HG03097 (cell line): Measurements from ENCODE around the gene ZNG1A.
"Not testable (repeated sequence)": the region's sequence is repeated elsewhere in the genome, so short reads cannot be mapped to it uniquely, and the experiment has no call there.

ENCODE experiments used
- ATAC-seq: cut with Tn5 transposase; IDR thresholded peaks from one replicate; pipeline ENCODE4 v1.9.1; 2021; ENCODE audit not compliant: unreplicated experiment, low FRiP score

Gene ZNG1A

DNA sequence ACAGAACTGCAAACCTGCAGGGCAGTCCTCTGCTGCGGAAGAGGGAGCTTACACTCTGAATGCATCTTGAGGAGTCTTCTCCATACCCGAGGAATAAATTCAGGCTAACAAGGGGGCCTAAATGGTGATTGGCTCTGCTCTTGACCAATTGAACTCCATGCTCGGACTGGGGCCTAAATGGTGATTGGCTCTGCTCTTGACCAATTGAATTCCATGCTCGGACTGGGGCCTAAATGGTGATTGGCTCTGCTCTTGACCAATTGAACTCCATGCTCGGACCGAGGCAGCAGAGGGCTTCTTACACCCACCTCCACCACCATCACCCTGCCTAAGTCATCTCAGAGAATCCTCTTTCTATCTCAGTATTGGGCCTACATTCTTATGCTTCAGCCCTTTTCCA is 79.0 kb downstream of the ZNG1A start:
- ATAC-seq, result not testable (repeated sequence)

DNA sequence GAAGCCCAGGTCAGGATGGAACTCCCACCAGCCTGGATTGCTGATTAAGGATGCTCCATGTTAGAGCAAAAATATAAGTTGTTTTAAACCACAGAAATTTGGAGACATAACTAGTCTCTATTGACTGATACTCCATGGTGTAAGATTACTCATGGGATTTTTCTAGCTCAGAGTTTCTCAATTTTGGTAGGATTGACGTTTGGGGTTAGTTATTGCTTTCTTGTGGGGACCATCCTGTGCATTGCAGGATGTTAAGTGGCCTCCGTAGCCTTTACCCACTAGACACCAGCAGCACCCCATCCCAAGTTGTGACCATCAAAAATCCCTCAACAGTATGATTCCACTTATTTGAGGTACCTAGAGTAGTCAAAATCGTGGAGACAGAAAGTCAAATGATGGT is 80.1 kb downstream of the ZNG1A start:
- not testable (repeated sequence) for ATAC-seq

DNA sequence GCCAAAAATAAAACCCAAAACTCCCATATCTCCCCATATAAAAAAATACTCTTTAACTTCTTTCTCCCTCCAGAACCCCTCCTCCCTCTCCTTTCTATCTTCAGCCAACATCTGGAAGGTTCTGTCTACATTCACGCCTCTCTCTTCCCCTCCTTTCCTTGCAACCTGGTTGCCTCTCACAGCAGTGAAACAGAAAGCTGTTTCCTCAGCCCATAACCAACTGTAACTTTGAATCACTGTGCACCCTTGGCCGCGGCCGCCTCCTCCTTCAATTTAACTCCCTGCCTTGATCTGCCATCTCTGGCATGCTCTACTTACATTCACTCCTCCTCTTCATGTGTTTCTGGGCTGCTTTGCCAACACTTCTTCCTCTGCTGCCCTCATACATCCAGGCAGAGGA is 83.9 kb downstream of the ZNG1A start:
- not testable (repeated sequence) for ATAC-seq

DNA sequence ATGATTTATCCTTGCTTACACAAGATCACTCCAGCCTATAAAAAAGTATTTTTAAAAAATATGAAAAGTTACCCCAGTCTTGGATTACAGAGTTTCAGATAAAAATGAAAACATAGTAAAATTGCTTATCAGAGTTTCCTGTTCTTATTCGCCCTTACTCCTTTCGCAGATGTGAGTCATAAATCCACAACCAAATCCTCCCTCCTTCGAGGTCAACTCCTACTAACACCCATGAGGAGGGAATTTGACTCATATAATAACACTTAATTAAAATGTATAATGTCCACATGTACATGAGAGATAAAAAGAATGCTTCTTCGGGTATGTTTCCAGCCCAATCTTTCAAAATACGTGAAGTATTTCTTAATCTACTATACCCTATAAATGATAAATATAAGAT is 84.5 kb downstream of the ZNG1A start:
- ATAC-seq, result not testable (repeated sequence)

DNA sequence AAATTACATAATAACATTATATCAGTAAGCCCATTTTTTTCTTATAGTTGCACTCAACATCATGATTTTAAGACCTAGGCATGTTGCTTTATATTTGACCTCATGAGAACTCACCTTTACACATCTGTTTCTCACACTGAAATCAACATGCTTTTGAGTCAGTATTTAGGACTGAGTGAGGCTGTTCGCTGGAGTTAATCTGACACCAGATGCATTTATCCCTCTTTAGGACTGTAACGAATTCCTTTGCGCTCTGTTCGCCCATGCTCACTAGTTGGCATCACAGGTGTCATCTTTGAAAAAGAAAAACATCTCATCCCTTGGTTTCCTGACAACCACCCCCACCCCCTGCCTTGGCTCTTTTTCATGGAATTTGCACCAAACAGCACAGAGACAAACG is 84.9 kb downstream of the ZNG1A start:
- ATAC-seq, result not testable (repeated sequence)

DNA sequence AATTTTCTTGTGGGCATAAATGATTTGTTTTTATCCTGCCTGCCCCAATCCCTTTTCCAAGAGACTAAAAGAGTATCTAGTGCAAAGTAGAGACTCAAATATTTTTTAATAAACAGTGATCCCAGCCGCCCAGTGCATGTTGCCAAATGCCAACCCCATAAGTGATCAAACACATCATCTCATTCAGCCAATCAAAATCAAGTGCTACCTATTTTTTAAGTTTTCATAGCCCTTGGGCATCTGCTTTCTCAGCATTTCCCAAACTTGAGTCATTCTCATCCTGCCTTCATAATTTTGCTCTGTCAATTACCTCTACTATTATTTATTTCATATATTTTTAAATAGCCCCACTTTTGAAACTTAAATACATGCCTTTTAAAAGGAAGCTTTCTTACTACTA is 88.0 kb downstream of the ZNG1A start:
- ATAC-seq, result not testable (repeated sequence)

DNA sequence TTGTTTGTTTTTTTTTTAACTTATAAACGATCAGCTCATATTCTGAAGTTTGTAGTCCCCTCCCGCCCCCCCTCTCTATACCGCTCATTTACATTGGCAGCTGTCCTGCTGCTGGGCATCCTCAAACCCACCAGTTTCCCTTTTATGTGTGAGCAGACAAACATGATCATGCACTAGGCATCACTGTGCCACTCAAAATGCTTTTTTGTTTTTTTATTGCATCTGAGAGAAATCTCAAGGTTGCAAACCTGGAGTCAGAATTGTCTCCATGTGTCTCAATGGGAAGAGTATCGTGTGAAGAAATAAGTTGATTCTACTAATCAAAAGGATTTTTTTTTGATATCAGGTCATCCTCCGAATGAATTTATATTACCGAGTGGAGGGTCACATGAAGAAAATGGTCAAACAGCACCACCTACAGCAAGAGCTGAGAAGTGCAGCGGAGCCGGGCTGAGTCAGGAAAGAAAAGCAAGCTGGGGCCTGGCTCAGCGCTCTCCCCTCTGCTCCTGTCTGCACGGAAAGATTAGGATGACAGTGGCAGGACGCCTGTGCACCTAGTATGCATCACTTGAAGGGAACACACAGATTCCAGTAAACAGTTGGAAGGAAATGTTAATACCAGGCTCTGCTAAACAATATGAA is 90.3 kb downstream of the ZNG1A start:
- peak; percentile 71 for ATAC-seq

DNA sequence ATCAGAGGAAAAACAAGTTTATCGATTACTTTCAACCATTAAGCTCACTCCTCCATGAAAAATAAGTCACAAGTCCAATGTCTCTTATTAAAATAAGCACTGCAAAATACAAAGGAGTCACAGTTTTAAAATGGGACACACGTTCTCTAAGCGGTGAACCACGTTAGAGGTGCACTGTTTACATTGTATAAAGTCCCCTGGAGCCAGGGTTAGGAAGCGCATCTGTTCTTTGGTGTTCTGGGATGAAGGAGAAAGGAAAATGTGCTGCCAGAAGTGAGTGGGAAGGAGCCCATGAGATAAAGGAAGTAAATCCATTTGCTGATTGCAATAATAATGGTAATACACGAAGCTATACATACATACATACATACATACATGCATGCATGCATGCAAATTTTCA is 91.0 kb downstream of the ZNG1A start:
- ATAC-seq, result not testable (repeated sequence)

DNA sequence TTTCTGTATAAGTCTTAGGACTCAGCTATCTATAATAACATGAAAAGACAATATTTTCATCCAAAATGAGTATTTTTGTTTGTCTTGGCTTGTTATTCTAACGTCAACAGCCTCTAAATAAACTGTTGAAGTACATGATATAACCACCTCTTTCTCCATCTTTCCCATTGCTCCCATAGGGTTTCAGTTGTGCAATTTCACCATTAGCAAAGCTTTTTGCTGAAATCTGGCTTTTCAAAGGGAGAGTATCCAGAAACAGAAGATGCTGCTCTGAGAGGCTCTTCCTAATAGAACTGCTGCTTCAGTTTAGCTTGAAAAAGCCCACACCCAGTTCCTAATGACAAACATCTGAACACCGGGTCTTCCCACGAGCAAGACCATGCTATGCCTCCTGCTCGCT is 91.8 kb downstream of the ZNG1A start:
- not testable (repeated sequence) for ATAC-seq

DNA sequence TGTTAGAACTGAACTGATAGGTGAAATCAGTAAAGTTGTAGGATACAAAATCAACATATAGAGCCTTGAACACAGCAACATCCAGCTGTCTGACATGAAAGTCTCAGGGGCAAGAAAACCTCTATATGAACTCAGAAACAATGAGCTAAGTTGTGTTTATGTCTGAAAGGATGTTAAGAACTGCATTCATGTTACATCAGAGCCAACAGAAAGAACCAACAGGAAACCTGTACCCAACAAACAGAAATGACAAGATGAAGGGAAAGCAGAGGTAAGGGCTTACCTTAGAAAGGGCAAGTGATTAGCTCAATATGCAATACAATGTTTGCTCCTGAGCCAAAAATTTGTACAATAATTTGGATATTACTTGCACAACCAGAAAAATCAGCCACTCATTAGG is 92.2 kb downstream of the ZNG1A start:
- ATAC-seq, result not testable (repeated sequence)

DNA sequence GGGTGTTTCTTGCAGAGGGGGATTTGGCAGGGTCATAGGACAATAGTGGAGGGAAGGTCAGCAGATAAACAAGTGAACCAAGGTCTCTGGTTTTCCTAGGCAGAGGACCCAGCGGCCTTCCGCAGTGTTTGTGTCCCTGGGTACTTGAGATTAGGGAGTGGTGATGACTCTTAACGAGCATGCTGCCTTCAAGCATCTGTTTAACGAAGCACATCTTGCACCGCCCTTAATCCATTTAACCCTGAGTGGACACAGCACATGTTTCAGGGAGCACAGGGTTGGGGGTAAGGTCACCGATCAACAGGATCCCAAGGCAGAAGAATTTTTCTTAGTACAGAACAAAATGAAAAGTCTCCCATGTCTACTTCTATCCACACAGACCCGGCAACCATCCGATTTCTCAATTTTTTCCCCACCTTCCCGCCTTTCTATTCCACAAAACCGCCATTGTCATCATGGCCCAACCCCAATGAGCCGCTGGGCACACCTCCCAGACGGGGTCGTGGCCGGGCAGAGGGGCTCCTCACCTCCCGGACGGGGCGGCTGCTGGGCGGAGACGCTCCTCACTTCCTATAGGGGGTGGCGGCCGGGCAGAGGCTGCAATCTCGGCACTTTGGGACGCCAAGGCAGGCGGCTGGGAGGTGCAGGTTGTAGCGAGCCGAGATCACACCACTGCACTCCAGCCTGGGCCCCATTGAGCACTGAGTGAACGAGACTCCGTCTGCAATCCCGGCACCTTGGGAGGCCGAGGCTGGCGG is 95.7 kb downstream of the ZNG1A start:
- not testable (repeated sequence) for ATAC-seq

DNA sequence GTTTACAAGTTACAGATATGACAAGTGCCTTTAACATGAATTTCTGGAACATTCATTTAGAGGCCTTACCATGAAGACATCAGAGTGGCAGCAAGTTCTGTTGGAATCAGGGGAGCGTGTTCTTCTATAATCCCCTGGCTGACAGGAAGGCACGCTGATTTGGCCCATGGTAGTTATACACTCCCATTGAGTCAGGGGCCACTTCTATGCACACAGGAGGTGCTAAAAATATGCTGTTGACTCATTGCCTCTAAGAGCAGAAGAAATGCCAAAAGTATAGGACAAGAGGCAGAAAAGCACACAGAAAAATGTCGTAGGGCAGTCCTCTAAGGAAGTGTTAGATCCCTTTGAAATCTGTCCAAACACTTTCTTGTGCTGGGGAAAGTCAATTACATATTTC is 100.5 kb downstream of the ZNG1A start:
- not testable (repeated sequence) for ATAC-seq

DNA sequence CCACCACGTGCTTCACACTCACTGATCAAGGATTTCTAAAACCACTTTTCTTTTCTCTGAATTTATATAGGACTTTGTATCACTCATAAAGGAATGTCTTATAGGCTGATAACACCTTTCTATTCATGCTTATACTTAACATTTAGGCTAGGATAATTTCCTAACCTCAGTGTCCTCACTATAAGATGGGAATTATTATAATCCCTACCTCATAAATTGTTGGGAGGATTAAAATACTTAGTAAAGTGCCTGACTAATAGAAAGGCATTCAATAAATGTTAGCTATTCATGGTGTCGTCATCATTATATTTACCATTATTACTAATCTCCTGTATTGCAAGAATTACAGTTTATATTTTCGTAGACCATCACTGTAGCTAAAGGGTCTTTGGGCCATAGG is 102.5 kb downstream of the ZNG1A start:
- ATAC-seq, result not testable (repeated sequence)

DNA sequence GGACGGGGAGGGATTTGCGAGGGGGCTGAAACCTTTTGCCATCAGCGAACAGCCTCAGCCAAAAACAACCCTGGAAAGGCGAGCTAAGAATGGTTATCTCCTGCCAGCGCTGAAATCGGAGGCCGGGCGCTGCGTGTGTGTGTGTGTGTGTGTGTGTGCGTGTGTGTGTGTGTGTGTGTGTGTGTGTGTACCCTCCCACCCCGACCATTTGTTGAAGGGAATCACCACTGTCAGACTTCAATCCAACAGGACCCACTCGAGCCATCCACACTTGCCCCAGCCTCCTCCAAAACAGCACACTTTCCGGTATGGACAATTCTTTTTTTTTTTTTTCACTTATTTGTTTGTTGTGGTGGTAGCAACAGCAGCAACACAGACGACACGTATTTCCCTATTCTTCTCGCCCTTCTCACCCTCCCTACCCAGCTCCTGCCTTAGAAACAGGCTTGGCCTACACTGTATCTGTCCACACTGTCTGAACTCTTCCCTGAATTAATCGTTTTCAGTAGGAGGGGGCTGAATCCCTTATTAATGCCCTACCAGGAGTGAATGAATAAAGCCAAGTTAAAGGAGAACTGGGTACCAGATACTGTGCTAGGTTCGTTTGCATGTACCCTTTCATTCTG is 104.8 kb downstream of the ZNG1A start:
- not testable (repeated sequence) for ATAC-seq

DNA sequence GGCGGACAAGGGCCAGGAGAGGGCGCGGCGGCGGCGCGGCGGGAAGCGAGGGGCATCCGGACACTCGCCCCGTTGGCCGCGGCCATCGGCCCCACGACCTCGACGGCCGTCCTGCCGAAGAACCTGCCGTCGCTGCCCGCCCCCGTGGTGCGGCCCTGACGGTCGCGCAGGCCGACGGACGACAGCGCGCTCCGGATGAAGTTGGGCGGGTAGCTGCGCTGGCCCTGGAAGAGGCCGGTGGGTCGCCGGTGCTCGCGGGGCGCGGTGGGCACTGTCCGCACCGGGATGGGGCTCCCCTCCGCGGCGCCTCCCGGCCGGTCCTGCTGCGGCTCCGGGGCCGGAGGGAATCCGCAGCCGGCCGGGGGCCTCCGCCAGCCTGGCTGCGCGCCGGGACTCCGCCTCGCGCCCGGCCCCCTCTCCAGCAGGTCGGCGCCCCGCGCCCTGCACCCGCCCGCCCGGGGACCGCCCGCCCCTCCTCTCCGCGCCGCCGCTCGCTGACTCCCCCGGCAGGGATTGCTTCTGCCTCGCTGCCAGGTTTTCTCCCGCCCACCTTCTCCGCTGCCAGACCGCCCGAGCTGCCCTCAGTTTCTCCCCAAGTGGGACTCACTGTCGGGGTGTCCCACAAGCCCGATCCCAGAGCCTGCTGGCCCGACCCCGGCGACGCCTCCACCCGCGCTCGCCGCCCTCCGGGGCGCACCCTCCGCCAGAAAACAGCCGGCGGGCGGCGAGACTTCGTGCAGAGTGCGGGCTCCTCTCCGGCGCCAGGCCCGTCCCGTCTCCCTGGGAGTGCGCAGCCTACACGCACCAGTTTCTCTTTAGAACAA is 105.6 kb downstream of the ZNG1A start:
- ATAC-seq, result not testable (repeated sequence)
